Hypothalamus (tissue), 51 donors: ENCODE measurements around the gene NCKIPSD.

Source experiments
- DNase-seq, 51 donors: peaks; one replicate each; lab custom pipeline; 2025; lab: John Stamatoyannopoulos, UW

NCKIPSD gene

GRCh38 chr3:48679411-48680391, 6.0 kb downstream of the NCKIPSD start:
- DNase-seq, result no peak

- DNase-seq, result no peak
Observed at GRCh38 chr3:48678566-48679380, 6.9 kb downstream of the NCKIPSD start.

- DNase-seq, result no peak
Observed at GRCh38 chr3:48678056-48678455, 7.7 kb downstream of the NCKIPSD start.

- DNase-seq, result no peak
Observed at GRCh38 chr3:48674505-48674904, 11.2 kb downstream of the NCKIPSD start.

GRCh38 chr3:48672522-48672921, 13.2 kb downstream of the NCKIPSD start:
- DNase-seq, result no peak

DNA sequence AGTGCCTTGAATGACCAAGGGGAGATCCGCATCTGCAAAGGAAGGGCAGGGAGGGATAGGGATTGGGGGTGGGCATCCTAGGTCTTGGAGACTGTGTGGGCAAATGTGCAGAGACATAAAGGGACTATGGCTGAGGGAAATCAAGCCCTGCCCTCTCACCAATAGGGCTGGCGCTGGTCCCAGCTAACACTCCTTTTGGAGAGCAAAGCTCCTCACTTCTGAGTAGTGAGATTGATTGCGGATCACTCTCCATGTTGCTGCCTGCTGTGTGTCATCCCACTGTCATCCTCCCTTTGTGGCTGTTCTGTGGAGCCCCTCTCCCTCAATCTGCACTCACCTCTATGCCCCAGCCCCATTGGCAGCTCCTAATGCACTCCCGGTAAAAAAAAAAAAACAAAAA, 20.8 kb downstream of the NCKIPSD start:
- no peak for DNase-seq

GRCh38 chr3:48664313-48664644, 21.4 kb downstream of the NCKIPSD start:
- DNase-seq, result no peak

DNA sequence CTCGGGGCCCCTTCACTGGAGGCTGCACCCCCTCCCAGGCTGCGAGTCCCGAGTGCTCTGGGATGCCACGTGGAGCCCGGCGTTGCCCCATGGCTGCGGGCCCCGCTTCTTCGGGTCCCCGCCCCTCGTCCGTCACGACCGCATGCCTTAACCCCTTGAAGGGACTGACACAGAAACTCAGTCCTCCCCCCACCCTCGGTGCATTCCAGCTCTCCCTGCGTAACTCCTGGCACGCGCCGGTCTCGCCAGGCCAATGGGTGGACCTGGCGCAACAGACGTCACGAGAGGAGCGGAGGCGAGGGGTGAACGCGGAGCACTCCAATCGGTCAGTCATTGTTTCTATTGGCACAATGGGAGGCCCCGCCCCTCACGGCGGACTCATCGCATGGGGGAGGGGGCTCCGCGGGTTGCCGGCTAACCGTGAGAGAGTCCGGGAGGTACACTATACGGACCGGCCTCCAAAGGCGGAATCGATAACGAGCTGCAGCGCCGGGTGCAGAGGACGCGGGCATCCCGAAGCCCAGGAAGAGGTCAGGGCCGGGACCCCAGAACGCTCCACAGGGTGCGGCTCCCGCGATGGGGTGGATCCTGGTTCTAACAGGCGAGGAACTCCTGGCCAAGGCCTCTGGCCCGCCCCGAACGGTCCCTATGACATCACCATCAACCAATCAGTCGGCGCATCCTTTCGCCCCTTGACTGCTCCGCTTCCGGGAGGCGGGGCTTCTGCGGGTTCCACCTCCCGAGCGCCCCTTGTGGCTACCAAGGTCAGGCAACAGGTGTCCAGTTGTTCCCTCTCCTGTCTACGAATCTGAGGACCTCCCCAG, 22.0 kb downstream of the NCKIPSD start:
- peak; percentile 70 to 99 (median 94) for DNase-seq

DNA sequence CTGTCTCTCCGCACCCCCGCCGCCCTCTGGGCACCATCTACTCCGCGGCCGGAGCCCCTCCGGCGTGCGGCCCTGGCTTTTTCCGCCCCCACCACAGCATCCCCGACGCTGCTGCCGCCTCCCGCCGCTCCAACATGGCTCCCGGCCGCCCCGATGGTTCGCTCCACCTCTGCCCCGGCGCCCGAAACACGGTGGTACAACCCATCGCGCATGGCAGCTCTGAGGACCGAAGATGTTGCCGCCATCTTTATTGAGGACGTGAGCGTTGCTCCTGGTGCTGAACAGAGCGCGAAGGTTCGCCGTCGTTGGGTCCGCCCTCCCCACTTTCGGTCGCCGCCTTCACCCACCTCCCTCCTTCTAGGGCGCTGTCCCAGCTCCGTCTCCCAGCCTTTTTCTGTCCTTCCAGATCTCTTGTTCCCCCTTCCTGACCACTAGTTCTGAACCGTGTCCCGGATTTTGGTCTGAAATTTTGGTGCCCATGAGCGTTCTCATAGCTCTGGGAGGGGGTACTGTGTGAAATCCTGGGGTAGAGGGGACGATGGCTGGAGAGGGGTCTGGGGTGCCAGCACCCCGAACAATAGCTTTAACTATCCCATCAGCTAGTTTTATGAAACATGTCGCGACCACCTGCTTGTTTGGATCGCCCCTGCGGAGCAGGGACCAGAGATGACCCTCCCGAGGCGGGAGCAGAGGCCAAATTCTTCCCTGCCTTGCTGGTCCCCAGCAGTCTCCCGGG, 22.8 kb downstream of the NCKIPSD start, which contains the start of gene CELSR3:
Gene CELSR3 (minus strand): TSS at position 134 of the 736 bp plus-strand sequence. CDS start 252 bp downstream, outside the sequence.
- peak in 49 of 51 donors; percentile 11 to 88 (median 71) for DNase-seq

- peak in 7 of 51 donors; percentile 10 to 50 (median 39) for DNase-seq
Observed at GRCh38 chr3:48662145-48662752, 23.5 kb downstream of the NCKIPSD start.

GRCh38 chr3:48661501-48662144, 24.1 kb downstream of the NCKIPSD start:
- DNase-seq, result peak in 50 of 51 donors; percentile 11 to 76 (median 51)

DNA sequence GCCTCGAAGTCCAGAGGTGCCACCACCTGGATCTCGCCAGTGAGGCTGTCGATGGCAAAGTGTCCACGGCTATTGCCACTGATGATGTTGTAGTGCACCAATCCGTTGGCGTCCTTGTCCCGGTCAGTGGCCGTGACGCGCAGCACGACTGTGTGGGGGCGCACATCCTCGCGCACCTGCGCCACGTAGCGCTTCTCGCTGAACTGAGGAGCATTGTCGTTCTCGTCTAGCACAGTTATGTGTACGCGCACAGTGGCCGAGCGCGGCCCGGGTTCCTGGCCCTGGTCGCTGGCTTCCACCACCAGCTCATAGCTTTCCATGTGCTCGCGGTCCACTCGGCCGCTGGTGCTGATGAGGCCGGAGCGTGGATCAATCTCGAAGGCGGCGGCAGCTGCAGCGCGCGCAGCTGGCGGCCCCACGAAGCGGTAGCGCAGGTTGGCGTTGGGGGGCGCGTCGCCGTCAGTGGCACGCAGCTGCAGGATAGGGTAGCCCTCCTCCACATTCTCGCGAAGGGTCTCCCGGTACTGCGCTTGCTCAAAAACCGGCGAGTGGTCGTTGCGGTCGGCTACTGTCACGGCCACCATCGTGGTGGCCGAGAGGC, 24.8 kb downstream of the NCKIPSD start:
- no peak for DNase-seq

DNA sequence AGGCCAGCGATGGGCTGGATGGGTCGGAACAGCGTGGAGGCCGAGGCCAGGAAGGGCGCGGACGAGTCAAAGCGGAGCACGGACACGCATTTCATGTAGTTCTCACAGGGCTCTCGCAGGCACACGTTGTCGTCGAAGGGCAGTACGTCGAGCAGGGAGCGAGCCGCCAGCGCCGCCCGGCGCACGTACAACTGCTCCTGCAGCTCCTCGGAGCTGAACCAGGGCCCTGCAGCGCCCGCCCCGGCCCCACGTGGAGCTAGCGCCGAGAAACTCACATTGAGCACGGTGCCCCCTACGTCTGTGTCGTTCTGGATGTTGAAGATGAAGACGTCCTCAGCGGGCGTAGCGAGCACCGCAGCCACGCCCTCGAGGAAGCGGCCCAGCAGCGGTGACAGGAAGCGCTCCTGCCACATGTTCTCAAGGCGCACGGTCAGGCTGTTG, 28.9 kb downstream of the NCKIPSD start:
- DNase-seq, result no peak

- peak in 35 of 51 donors; percentile 1 to 64 (median 31) for DNase-seq
Observed at GRCh38 chr3:48656061-48656840, 29.5 kb downstream of the NCKIPSD start.

GRCh38 chr3:48655606-48656005, 30.1 kb downstream of the NCKIPSD start:
- DNase-seq, result no peak

- no peak for DNase-seq
Observed at GRCh38 chr3:48655063-48655462, 30.7 kb downstream of the NCKIPSD start.

GRCh38 chr3:48652923-48653715, 32.6 kb downstream of the NCKIPSD start:
- DNase-seq, result no peak
